ENCODE measurements around the gene SURF6. TPM values are rescaled to one million over a fixed set of nuclear protein-coding genes. Genes with fewer than 3 reads are reported as not detected.
A peak's percentile ranks its signal among the peaks of the same experiment; 100 is the strongest.
"Not testable (repeated sequence)": the region's sequence is repeated elsewhere in the genome, so short reads cannot be mapped to it uniquely, and the experiment has no call there.

SURF6 gene
- total RNA-seq, 1 experiment from 2014 or later: 21.2 TPM

DNA sequence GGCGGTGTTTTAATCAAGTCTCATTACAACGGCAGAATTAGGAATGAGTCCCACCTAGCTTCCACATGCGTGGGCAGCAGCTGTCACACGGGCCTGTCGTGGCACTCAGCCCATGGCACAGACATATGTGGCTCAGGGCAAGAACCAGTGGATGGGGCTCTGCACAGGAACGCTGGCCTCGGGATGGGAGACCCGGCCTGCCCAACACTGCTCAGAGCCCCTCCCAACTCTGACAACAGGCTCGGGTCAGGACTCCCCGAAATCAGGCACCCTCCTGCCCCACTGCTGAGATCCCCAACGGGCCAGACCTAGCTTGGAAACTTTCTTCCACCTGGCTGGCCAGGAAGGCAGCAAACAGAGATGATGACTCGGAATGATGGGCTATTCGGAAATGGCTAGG, 4.9 kb upstream of the SURF6 start:
- Histone ChIP-seq H3K79me2 (ENCODE audit: low read depth) (peaks cover 10% of the 10 kb centered on the region), H3K9me3 (ENCODE audit: insufficient read depth, low read depth) (no peaks in the 10 kb centered on the region), H3K4me2 (no peak overlapping the region), H3K4me1 (replicated peaks; ENCODE audit: insufficient read depth) (no peaks in the 10 kb centered on the region), H3K9me2 (ENCODE audit: insufficient read depth) (no peaks in the 10 kb centered on the region), H2AFZ (no peak overlapping the region), H3F3A (ENCODE audit: insufficient read depth, low read depth) (peaks cover 6% of the 10 kb centered on the region; the same call in 1 of the 2 replicates), H4K20me1 (ENCODE audit: insufficient read depth) (peaks cover 2% of the 10 kb centered on the region; the same call in 1 of the 2 replicates), H3K27me3 (ENCODE audit: insufficient read depth, low read depth) (no peaks in the 10 kb centered on the region), H3K4me3 (no peak overlapping the region), H3K27ac (no peak overlapping the region), H3K36me3 (ENCODE audit: low read depth) (no peaks in the 10 kb centered on the region; the same call in 1 of the 2 replicates)
- no peak for DNase-seq
- POLR2A ChIA-PET (ENCODE audit: unreplicated experiment): interaction anchor here (0.5 kb wide), 1 partner anchor 118 kb away, joined by 3 read pairs; no protein-coding TSS in a partner anchor
- BruUV-seq (replicated peaks): no TSS peak
- CTCF ChIA-PET: no interaction called here
- TF ChIP-seq, protein P1, sequence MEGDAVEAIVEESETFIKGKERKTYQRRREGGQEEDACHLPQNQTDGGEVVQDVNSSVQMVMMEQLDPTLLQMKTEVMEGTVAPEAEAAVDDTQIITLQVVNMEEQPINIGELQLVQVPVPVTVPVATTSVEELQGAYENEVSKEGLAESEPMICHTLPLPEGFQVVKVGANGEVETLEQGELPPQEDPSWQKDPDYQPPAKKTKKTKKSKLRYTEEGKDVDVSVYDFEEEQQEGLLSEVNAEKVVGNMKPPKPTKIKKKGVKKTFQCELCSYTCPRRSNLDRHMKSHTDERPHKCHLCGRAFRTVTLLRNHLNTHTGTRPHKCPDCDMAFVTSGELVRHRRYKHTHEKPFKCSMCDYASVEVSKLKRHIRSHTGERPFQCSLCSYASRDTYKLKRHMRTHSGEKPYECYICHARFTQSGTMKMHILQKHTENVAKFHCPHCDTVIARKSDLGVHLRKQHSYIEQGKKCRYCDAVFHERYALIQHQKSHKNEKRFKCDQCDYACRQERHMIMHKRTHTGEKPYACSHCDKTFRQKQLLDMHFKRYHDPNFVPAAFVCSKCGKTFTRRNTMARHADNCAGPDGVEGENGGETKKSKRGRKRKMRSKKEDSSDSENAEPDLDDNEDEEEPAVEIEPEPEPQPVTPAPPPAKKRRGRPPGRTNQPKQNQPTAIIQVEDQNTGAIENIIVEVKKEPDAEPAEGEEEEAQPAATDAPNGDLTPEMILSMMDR (conservative IDR thresholded peaks at IDR 0.05): no peak
- no peak for TF ChIP-seq EZH2 (IDR thresholded peaks at IDR 0.05; ENCODE audit: low read depth)
- intact Hi-C loops (cut with micrococcal nuclease; ENCODE audit: unreplicated experiment): no loop called here

DNA sequence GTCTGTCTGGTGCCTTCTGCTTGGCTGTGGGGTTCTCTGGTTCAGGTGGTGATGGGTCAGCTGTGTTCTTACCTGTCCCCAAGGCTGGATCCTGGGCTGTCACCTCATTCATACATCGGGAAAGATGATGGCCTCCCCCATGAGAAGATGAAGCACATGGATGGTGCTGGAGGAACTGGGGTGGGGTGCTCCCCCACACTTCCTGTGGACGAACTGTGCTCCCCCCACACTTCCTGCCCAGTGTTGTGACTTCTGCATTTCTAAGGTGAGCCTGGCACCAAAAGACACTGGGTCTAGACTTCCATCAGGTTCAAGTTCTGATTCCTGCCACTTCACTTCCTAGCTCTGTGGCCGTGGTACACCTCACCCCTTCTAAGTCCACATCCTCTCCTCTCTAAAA, 4.3 kb upstream of the SURF6 start:
- H3K4me1 ChIP-seq (replicated peaks; ENCODE audit: insufficient read depth): no peaks in the 10 kb centered on the region
- no TSS peak for BruUV-seq (replicated peaks)
- DNase-seq: no peak
- H3K9me3 ChIP-seq (ENCODE audit: insufficient read depth, low read depth): no peaks in the 10 kb centered on the region
- CTCF ChIA-PET: no interaction called here
- no peak overlapping the region for H3K27ac ChIP-seq
- no peaks in the 10 kb centered on the region for H3K27me3 ChIP-seq (ENCODE audit: insufficient read depth, low read depth)
- H3K9me2 ChIP-seq (ENCODE audit: insufficient read depth): no peaks in the 10 kb centered on the region
- TF ChIP-seq, protein P1 (conservative IDR thresholded peaks at IDR 0.05): no peak
- TF ChIP-seq EZH2 (IDR thresholded peaks at IDR 0.05; ENCODE audit: low read depth): no peak
- H4K20me1 ChIP-seq (ENCODE audit: insufficient read depth): 0 out of 2 replicates have a peak, but pooled peaks cover 2% of the 10 kb centered on the region
- intact Hi-C loops (cut with micrococcal nuclease; ENCODE audit: unreplicated experiment): no loop called here
- peaks cover 6% of the 10 kb centered on the region; the same call in 1 of the 2 replicates for H3F3A ChIP-seq (ENCODE audit: insufficient read depth, low read depth)
- H3K4me2 ChIP-seq: no peak overlapping the region
- peaks cover 10% of the 10 kb centered on the region for H3K79me2 ChIP-seq (ENCODE audit: low read depth)
- POLR2A ChIA-PET (ENCODE audit: unreplicated experiment): no interaction called here
- H3K36me3 ChIP-seq (ENCODE audit: low read depth): no peaks in the 10 kb centered on the region; the same call in 1 of the 2 replicates
- H2AFZ ChIP-seq: no peak overlapping the region
- no peak overlapping the region for H3K4me3 ChIP-seq

DNA sequence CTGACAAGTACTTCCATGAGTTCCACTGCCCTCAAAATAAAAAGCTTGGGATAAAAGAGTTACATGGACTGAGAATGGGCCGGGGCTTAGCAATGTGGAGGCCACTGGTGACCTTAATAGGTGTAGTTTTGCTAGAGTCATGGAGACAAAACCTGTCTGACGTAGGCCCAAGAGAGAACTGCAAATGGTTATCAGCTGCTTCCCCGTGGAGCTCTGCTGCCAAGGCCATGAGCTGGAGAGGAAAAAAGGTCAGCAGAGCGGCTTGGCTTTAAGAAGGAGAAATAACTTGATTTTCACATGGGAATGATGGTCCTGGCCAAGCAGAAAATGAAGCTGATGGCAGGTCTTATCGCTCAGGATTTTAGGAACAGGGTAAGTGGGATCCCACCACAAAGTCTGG, 3.7 kb upstream of the SURF6 start:
- intact Hi-C loops (cut with micrococcal nuclease; ENCODE audit: unreplicated experiment): loop anchor here (5.0 kb wide), 2 partner anchors 63 to 307 kb away; partner anchors contain the start of gene GTF3C5
- H3K27ac ChIP-seq: no peak overlapping the region
- no TSS peak for BruUV-seq (replicated peaks)
- ChIA-PET POLR2A (ENCODE audit: unreplicated experiment) (no interaction called here), CTCF (no interaction called here)
- H3K9me3 ChIP-seq (ENCODE audit: insufficient read depth, low read depth): no peaks in the 10 kb centered on the region
- no peak overlapping the region for H2AFZ ChIP-seq
- H3K79me2 ChIP-seq (ENCODE audit: low read depth): peaks cover 13% of the 10 kb centered on the region
- no peaks in the 10 kb centered on the region for H3K27me3 ChIP-seq (ENCODE audit: insufficient read depth, low read depth)
- H3F3A ChIP-seq (ENCODE audit: insufficient read depth, low read depth): peaks cover 7% of the 10 kb centered on the region; the same call in 1 of the 2 replicates
- H3K36me3 ChIP-seq (ENCODE audit: low read depth): no peaks in the 10 kb centered on the region; the same call in 1 of the 2 replicates
- H3K4me3 ChIP-seq: no peak overlapping the region
- TF ChIP-seq, protein P1 (conservative IDR thresholded peaks at IDR 0.05): no peak
- no peak for TF ChIP-seq EZH2 (IDR thresholded peaks at IDR 0.05; ENCODE audit: low read depth)
- no peaks in the 10 kb centered on the region for H3K9me2 ChIP-seq (ENCODE audit: insufficient read depth)
- peaks cover 3% of the 10 kb centered on the region for H3K4me1 ChIP-seq (replicated peaks; ENCODE audit: insufficient read depth)
- H3K4me2 ChIP-seq: no peak overlapping the region
- no peak for DNase-seq
- 0 out of 2 replicates have a peak, but pooled peaks cover 9% of the 10 kb centered on the region for H4K20me1 ChIP-seq (ENCODE audit: insufficient read depth)

DNA sequence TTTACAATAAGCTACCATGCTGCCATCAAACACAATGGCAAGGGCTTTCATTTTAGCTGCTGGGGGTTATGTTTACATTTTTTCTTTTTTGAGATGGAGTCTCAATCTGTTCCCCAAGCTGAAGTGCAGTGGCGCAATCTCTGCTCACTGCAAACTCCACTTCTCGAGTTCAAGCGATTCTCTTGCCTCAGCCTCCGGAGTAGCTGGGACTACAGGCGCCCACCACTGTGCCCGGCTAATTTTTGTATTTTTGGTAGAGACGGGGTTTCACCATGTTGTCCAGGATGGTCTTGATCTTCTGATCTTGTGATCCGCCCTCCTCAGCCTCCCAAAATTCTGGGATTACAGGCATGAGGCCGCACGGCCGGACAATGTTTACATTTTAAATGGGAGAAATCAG, 1.1 kb downstream of the SURF6 start:
- peaks cover 37% of the 10 kb centered on the region for H3F3A ChIP-seq (ENCODE audit: insufficient read depth, low read depth)
- H3K9me2 ChIP-seq (ENCODE audit: insufficient read depth); H3K27ac ChIP-seq; H3K27me3 ChIP-seq (ENCODE audit: insufficient read depth, low read depth); BruUV-seq (replicated peaks); DNase-seq; H3K9me3 ChIP-seq (ENCODE audit: insufficient read depth, low read depth); H2AFZ ChIP-seq: not testable (repeated sequence)
- peaks cover 20% of the 10 kb centered on the region; the same call in 1 of the 2 replicates for H3K36me3 ChIP-seq (ENCODE audit: low read depth)
- peaks cover 33% of the 10 kb centered on the region for H3K79me2 ChIP-seq (ENCODE audit: low read depth)
- H3K4me1 ChIP-seq (replicated peaks; ENCODE audit: insufficient read depth): peaks cover 19% of the 10 kb centered on the region
- H3K4me2 ChIP-seq: peak overlapping the region; percentile 88
- H3K4me3 ChIP-seq: peak overlapping the region; percentile 94
- H4K20me1 ChIP-seq (ENCODE audit: insufficient read depth): peaks cover 34% of the 10 kb centered on the region
- ChIA-PET CTCF (interaction anchor here (0.6 to 0.7 kb wide), 4 partner anchors 24 to 346 kb away, joined by 3 to 9 read pairs (median 8); no protein-coding TSS in a partner anchor), POLR2A (ENCODE audit: unreplicated experiment) (interaction anchor here (0.6 to 0.7 kb wide), 3 partner anchors 98 to 305 kb away, joined by 3 to 4 read pairs (median 3); no protein-coding TSS in a partner anchor)
- intact Hi-C loops (cut with micrococcal nuclease; ENCODE audit: unreplicated experiment): loop anchor here (5.0 kb wide), 2 partner anchors 67 to 303 kb away; partner anchors contain the start of gene GTF3C5
